Gastroesophageal sphincter (tissue), 4 donors: Measurements from ENCODE around the gene LAMC1. TPM values are rescaled to one million over a fixed set of nuclear protein-coding genes. Genes with fewer than 3 reads are reported as not detected.

ENCODE experiments used
- ATAC-seq: fragments of 150-250 bp; one replicate; pipeline ENCODE4 v1.9.1; 2016; ENCODE audit warnings: mild to moderate bottlenecking, moderate library complexity
- H3K27ac ChIP-seq, 4 donors: fragments of 200-600 bp; sonication (generic) in 3 of 4; 1 replicate in 3 of 4; 2 replicates in 1 of 4; pipeline ENCODE4 v1.5.1; 2016 to 2019
- H3K27me3 ChIP-seq: fragments of 200-600 bp; sonication (generic); one replicate; pipeline ENCODE4 v1.5.1; 2019
- H3K36me3 ChIP-seq, 2 donors: fragments of 200-600 bp; sonication (generic); one replicate each; pipeline ENCODE4 v1.5.1; 2019; ENCODE audit warnings: control low read depth in 1 of 2
- H3K4me1 ChIP-seq, 3 donors: fragments of 200-600 bp; sonication (generic); 1 replicate in 2 of 3; 2 replicates in 1 of 3; pipeline ENCODE4 v1.5.1; 2016 to 2019; ENCODE audit warnings: control low read depth in 2 of 3
- H3K4me3 ChIP-seq, 2 donors: fragments of 200-600 bp; sonication (generic); one replicate each; pipeline ENCODE4 v1.5.1; 2019; ENCODE audit warnings: mild to moderate bottlenecking in 1 of 2, moderate library complexity in 1 of 2
- H3K9me3 ChIP-seq, 3 donors: fragments of 200-600 bp; sonication (generic); one replicate each; pipeline ENCODE4 v1.5.1; 2017 to 2019; ENCODE audit warnings: control low read depth in 2 of 3
- EP300 ChIP-seq: sonication (generic); formaldehyde crosslinking; IDR thresholded peaks from one replicate; pipeline ENCODE4 v1.6.1; 2017; ENCODE audit warnings: antibody characterized with exemption, mild to moderate bottlenecking
- POLR2A ChIP-seq, 2 donors: fragments of 450-650 bp; IDR thresholded peaks; one replicate each; pipeline ENCODE4 v1.6.1; 2017; ENCODE audit warnings: antibody characterized with exemption in 2 of 2, mild to moderate bottlenecking in 2 of 2, moderate library complexity in 1 of 2
- POLR2AphosphoS5 ChIP-seq: sonication (generic); formaldehyde crosslinking; IDR thresholded peaks from one replicate; pipeline ENCODE4 v1.6.1; 2017; ENCODE audit warnings: antibody characterized with exemption
- WGBS, 2 donors: methylation state at CpG; one replicate each; pipeline ENCODE4 v1.1.5; 2018; ENCODE audit warnings: low coverage in 1 of 2; 5-methylcytosine and 5-hydroxymethylcytosine counted together
- small RNA-seq, 4 donors: library from RNA; depleted of rRNA; stranded (forward); fragments of <200 nt; gene quantifications; one replicate each; pipeline ENCODE3, GENCODE V24; 2016
- total RNA-seq, 4 donors: library from RNA; depleted of rRNA; stranded (reverse); fragments of >200 nt; gene quantifications; one replicate each; pipeline ENCODE4 v1.1.0, GENCODE V29; 2016
- TF ChIP-seq, protein P1 (sequence below), 4 experiments: fragments of 200-600 bp in 2 of 4; fragments of 450-650 bp in 2 of 4; sonication (generic) in 1 of 4; IDR thresholded peaks; one replicate each; pipeline ENCODE4 v1.5.1; 2017 to 2019; ENCODE audit warnings: antibody characterized with exemption in 4 of 4, mild to moderate bottlenecking in 2 of 4, moderate library complexity in 2 of 4

Gene LAMC1
- total RNA-seq, 4 donors from 2014 or later = 363 to 528 (median 514) TPM

DNA sequence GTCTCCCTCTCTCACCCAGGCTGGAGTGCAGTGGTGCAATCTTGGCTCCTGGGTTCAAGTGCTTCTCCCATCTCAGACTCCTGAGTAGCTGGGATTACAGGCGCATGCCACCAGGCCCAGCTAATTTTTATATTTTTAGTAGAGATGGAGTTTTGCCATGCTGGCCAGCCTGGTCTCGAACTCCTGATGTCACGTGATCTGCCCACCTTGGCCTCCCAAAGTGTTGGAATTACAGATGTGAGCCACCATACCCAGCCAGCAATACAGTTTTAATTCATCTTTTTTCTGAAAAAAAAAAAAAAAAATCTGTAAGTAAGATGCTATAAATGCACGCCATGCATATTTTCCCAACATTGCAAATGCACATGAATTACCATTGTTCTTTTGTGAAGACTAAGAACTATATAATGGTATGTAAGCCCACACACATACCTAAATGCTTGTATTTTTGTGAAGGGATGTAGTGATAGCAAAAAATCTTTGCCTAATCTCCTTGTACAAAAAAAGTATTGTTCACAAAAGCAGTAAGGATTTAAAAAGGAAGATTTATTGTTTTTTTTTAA is 170.8 kb downstream of the LAMC1 start:
- Histone ChIP-seq H3K9me3 (no peaks in the 10 kb centered on the region), H3K27ac (peak overlapping the region in 2 of 4 donors; percentile 59 to 83), H3K27me3 (no peaks in the 10 kb centered on the region), H3K4me3 (no peak overlapping the region), H3K4me1 (peaks cover 0 to 23% (median 0%) of the 10 kb centered on the region in 3 donors), H3K36me3 (no peaks in the 10 kb centered on the region)
- TF ChIP-seq POLR2A (IDR thresholded peaks at IDR 0.05) (no peak), EP300 (no peak), POLR2AphosphoS5 (no peak)
- TF ChIP-seq, protein P1, sequence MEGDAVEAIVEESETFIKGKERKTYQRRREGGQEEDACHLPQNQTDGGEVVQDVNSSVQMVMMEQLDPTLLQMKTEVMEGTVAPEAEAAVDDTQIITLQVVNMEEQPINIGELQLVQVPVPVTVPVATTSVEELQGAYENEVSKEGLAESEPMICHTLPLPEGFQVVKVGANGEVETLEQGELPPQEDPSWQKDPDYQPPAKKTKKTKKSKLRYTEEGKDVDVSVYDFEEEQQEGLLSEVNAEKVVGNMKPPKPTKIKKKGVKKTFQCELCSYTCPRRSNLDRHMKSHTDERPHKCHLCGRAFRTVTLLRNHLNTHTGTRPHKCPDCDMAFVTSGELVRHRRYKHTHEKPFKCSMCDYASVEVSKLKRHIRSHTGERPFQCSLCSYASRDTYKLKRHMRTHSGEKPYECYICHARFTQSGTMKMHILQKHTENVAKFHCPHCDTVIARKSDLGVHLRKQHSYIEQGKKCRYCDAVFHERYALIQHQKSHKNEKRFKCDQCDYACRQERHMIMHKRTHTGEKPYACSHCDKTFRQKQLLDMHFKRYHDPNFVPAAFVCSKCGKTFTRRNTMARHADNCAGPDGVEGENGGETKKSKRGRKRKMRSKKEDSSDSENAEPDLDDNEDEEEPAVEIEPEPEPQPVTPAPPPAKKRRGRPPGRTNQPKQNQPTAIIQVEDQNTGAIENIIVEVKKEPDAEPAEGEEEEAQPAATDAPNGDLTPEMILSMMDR (IDR thresholded peaks at IDR 0.05) = no peak
- no peak for ATAC-seq
- WGBS, 2 donors = 80 to 81% methylated on average over 2 to 3 of the region's 4 CpGs

DNA sequence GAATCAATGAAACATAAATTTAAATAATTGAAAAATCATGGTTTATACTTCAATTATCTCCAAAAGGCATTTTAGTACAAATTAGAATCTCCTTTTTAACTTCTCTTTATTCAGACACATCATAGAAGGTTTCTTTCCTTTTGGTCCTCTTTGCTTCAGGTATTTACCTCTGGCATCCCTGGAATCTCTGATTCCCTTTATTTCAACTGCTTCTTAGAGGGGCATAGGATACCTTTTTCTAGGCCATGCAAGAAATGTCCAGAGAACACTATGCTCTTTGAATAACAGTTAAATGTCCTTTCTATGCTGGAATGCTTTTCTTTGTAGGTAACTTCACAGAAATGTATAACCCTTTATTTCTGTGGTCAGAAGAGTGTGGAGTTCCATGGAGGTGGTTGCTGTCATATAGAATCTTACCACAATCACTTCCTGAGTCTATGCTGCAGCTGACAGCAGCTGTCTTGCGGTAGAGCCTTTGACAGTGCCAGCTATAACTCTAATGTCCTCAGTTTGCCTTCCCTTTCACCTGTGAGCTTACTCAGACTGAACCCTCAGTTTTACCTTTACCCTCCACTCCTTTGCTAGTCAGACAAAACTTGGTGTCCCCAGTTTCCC is 171.4 kb downstream of the LAMC1 start:
- Histone ChIP-seq H3K27me3 (no peaks in the 10 kb centered on the region), H3K9me3 (no peaks in the 10 kb centered on the region), H3K4me1 (peaks cover 0 to 23% (median 0%) of the 10 kb centered on the region in 3 donors), H3K4me3 (no peak overlapping the region), H3K27ac (peak overlapping the region in 3 of 4 donors; percentile 55 to 83 (median 59)), H3K36me3 (no peaks in the 10 kb centered on the region)
- ATAC-seq = no peak
- 40 to 82% methylated on average over 1 of the region's 1 CpG for WGBS, 2 donors
- TF ChIP-seq POLR2A (IDR thresholded peaks at IDR 0.05) (no peak), POLR2AphosphoS5 (no peak), EP300 (no peak)
- TF ChIP-seq, protein P1 (IDR thresholded peaks at IDR 0.05) = no peak

DNA sequence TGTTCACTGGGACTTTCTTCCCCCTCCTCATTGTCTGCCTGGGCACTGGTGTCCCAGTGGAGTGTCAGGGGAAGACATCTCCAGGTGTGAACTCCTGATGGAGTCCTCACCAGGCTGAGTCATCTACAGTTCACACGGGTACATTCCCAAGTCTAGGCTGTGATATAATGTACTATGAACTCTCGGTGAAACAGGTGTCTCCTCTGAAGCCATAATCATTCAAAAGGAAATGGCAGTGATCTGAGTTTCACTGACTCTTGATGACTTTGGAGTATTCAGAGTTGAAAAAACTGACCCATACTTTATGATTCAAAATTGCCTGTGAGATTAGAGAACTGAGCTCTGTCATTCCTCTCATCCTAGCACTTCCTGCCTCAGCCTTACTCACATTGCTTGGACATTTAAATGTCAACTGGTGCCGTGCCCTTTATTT is 171.9 kb downstream of the LAMC1 start:
- H3K27ac ChIP-seq = peak overlapping the region; percentile 55 to 83 (median 58)
- H3K9me3 ChIP-seq = no peaks in the 10 kb centered on the region
- WGBS, 2 donors = 21 to 35% methylated on average over 1 to 2 of the region's 3 CpGs

More for the DNA sequence above, 171.9 kb downstream of the LAMC1 start:
- no peaks in the 10 kb centered on the region for H3K27me3 ChIP-seq
- no peaks in the 10 kb centered on the region for H3K36me3 ChIP-seq
- no peak for TF ChIP-seq POLR2AphosphoS5
- H3K4me1 ChIP-seq = peaks cover 0 to 23% (median 0%) of the 10 kb centered on the region in 3 donors
- no peak overlapping the region for H3K4me3 ChIP-seq
- no peak for ATAC-seq

Small RNA genes lying within 50 kb of the gene (small RNA-seq; reads per million reads assigned to genes)
- gene RNU6-41P = 0 reads per million in 4 donors

Other genes starting within 250 kb of the LAMC1 start
- gene NPL, start 233.6 kb upstream of the LAMC1 start, total RNA-seq = 10 to 100 TPM in 1 of 4 donors, 1 to 10 TPM in 3; 6.8 to 10.2 (median 7.9) TPM
- 100 to 1,000 TPM in 1 of 4 donors, 10 to 100 TPM in 3; 79.5 to 104 (median 91.8) TPM for gene DHX9, start 184.1 kb upstream of the LAMC1 start, total RNA-seq
- not detected for gene SHCBP1L, start 70.3 kb upstream of the LAMC1 start, total RNA-seq
- 10 to 100 TPM; 10.2 to 43.4 (median 18.4) TPM for gene LAMC2, start 162.8 kb downstream of the LAMC1 start, total RNA-seq